GM13977 (cell line): Measurements from ENCODE around the gene CMC2.

Experiments
- DNase-seq: peaks from one replicate; pipeline ENCODE4 v3.0.0; 2012; ENCODE audit warnings: low spot score
- in situ Hi-C: fragments of 300-500 bp; cut with MboI; formaldehyde crosslinking; loops from one replicate; pipeline ENCODE4 v1.12.0; 2022; ENCODE audit warnings: low sequenced_read_pairs, low pct_unique_long_range_greater_than_20kb, mixed read lengths, inconsistent platforms; ENCODE audit not compliant: unreplicated experiment
- TF ChIP-seq, protein P1 (sequence below): IDR thresholded peaks from 2 replicates; pipeline ENCODE4 v1.5.1; 2012; ENCODE audit warnings: mild to moderate bottlenecking, control low read depth; ENCODE audit not compliant: insufficient read depth; ENCODE audit errors: extremely low read depth, missing control alignments

The CMC2 gene

DNA sequence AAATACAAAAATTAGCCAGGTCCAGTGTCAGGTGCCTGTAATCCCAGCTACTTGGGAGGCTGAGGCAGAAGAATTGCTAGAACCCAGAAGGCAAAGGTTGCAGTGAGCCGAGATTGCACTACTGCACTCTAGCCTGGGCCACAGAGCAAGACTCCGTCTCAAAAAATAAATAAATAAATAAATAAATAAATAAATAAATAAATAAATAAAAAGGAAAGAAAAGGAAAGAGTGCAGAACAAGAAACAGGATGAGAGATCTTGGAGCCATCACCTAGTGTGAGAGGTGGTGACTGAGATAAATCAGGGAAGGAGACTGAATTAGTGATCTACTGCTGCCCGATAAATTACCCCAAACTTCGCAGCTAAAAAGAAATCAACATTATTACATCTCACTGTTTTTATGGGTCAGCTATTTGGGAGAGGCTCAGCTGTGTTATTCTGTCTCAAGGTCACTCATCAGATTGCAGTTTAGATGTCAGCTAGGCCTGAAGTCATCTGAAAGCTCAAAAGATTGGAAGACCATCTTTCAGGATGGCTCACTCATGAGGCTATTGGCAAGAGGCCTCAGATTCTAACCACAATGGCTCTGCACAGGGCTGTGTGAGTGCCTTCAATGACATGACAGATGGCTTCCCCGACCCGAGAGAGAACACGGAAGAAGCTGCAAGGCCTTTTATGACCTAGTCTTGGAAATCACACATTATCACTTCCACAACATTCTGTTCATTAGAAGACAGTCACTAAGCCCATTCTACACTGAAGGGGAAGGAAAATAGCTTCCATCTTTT lies 66.4 kb downstream of the CMC2 start:
- no peak for DNase-seq
- TF ChIP-seq, protein P1, sequence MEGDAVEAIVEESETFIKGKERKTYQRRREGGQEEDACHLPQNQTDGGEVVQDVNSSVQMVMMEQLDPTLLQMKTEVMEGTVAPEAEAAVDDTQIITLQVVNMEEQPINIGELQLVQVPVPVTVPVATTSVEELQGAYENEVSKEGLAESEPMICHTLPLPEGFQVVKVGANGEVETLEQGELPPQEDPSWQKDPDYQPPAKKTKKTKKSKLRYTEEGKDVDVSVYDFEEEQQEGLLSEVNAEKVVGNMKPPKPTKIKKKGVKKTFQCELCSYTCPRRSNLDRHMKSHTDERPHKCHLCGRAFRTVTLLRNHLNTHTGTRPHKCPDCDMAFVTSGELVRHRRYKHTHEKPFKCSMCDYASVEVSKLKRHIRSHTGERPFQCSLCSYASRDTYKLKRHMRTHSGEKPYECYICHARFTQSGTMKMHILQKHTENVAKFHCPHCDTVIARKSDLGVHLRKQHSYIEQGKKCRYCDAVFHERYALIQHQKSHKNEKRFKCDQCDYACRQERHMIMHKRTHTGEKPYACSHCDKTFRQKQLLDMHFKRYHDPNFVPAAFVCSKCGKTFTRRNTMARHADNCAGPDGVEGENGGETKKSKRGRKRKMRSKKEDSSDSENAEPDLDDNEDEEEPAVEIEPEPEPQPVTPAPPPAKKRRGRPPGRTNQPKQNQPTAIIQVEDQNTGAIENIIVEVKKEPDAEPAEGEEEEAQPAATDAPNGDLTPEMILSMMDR = no peak
- in situ Hi-C loops = no loop called here

DNA sequence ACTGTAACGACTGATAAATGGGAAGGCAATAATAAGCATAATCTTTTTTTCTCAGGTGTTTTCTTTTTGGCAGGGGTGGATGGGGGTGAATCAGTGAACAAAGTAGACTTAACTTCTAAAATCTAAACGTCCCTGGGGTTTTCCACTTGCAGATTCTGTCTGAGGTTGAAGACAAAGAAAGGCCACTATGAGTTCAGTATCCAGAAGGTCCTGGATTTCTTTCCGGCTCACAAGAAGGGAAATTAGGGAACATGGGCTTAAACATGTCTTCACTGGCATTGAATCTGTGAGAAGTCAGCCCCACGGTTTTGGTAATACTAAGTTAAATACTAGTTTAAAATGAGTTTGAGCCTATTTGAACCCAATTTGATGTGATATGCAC lies 67.8 kb downstream of the CMC2 start:
- in situ Hi-C loops = no loop called here
- no peak for DNase-seq
- TF ChIP-seq, protein P1 = no peak

DNA sequence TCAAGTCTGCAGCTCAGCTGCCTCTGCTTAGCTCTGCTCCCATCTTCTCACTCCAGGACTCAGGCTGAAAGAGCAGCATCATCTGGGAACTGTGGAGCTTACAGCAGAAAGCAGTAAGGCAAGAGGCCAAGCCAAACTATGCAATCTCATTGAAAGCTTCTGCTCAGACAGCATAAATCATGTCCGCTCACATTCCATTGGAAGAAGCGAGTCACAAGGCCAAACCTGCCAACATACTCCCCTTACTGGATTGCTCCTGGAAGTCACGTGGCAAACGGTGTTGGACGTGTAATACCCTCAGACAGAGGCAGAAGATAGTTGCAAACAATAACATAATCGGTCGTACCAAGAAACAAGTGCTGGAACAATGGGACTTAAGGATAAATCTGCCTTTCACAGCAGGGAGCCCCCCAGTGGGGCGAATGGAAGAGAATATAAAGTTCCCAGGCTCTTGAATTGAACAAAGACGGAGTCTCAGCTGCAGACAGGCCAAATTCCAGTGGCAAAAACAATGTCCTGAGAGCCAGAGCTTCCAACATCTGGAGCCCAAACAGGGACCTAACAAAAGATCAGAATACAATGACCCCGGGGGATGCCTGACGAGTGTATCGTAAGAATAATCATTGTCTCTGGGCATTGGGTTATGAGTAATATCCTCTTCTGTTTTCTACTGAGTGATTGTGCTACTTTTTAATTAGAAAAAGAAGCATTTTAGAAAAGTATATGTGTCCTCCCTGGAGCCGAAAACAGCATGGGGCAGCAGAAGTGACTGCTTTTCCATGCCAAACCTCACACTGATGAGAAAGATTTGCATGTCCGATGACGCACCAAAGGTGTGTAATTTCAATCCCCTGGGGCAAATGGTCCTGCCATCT lies 68.4 kb downstream of the CMC2 start:
- DNase-seq = no peak
- TF ChIP-seq, protein P1 = no peak
- in situ Hi-C loops = no loop called here

DNA sequence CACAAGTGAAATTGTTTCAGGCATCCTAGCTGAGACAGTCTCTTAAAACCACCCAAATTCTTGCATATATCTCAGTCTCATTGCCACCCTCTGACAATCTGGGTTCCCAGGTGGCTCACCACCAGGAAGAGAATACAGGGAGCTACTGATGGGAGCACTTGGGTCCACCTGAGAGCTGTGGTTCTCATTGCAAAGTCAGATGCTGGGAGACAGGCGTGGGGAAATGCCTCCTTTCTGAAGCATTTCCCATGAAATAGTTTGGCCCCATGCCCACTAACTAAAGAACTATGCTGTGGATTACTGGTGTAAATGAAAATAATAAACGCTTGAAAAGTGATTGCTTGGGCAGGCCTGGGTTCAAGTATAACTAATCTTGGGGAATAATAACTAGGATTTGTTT lies 70.3 kb downstream of the CMC2 start:
- DNase-seq = no peak
- in situ Hi-C loops = no loop called here
- TF ChIP-seq, protein P1 = no peak

DNA sequence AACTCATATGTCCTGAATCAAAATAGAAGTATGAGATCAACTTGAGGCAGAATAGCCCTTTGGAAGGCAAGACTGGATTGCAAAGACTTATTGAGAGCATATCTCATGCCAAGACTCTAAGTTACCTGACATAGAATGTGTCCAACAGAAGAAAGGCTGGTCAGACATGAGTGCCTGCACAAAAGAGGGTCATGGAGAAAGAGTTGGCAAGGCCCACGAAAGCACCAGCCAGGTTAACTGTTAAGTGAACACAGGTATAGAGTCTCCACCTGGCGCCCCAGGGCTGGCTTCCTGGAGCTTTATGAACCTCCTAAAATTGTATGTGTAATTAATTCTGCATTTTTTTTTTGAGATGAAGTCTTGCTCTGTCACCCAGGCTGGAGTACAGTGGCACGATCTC lies 71.0 kb downstream of the CMC2 start:
- DNase-seq = no peak

DNA sequence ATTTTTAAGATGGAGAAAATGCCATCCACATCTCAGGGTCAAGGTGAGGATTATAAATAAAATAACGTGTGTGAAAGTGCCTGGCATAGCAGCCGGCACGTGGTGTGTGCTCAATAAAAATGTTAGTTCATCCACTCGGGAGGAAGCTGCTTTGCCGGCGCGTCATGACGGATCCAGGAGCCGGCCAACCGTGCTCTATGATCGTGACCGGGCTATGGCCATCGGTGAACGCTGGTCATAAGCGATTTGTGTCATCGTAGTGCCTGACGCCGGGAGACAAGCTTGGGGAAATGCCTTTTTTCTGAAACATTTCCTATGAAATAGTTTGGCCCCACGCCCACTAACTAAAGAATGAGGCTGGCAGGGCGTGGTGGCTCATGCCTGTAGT lies 74.0 kb downstream of the CMC2 start:
- no peak for DNase-seq
- TF ChIP-seq, protein P1 = no peak
- in situ Hi-C loops = no loop called here

More for the DNA sequence above, 71.0 kb downstream of the CMC2 start:
- TF ChIP-seq, protein P1 = no peak
- in situ Hi-C loops = no loop called here
